PC-3 (cell line): ENCODE data around the gene CES3. TPM values are rescaled to one million over a fixed set of nuclear protein-coding genes. Genes with fewer than 3 reads are reported as not detected.

Experiments
- ATAC-seq: fragments of 200-7000 bp; cut with Tn5 transposase; 2 replicates; pipeline ENCODE4 v1.9.1; 2020; ENCODE audit warnings: mild to moderate bottlenecking, moderate library complexity
- BruUV-seq: library from RNA; stranded (reverse); fragments of 400-500 nt; replicated peaks from 2 replicates; lab custom pipeline; 2021; lab: Mats Ljungman, UMichigan
- CTCF ChIA-PET: fragments of 300-600 bp; sonication (Branson Sonifier 250); formaldehyde crosslinking; loops from one replicate; lab custom pipeline; 2022; ENCODE audit warnings: antibody characterized with exemption; lab: Charles Lee
- POLR2A ChIA-PET: fragments of 300-600 bp; sonication (Branson Sonifier 250); formaldehyde crosslinking; loops from one replicate; lab custom pipeline; 2022; ENCODE audit warnings: antibody characterized with exemption; ENCODE audit not compliant: unreplicated experiment; lab: Charles Lee
- DNase-seq: peaks from one replicate; pipeline ENCODE4 v3.0.0-alpha.2; 2015
- H2AFZ ChIP-seq: fragments of 300-600 bp; sonication (generic); 2 replicates; pipeline ENCODE4 v1.6.0; 2016; ENCODE audit warnings: antibody characterized with exemption, low read length
- H3F3A ChIP-seq: fragments of 300-600 bp; sonication (generic); one replicate; pipeline ENCODE4 v1.6.0; 2017; ENCODE audit warnings: antibody characterized with exemption, low read length, control low read depth, mild to moderate bottlenecking; ENCODE audit not compliant: unreplicated experiment
- H3K27ac ChIP-seq: fragments of 300-600 bp; sonication (generic); 2 replicates; pipeline ENCODE4 v1.5.1; 2016; ENCODE audit warnings: mild to moderate bottlenecking, low read length
- H3K27me3 ChIP-seq: fragments of 300-600 bp; sonication (generic); 2 replicates; pipeline ENCODE4 v1.6.1; 2016; ENCODE audit warnings: low read length, mixed read lengths
- H3K36me3 ChIP-seq: fragments of 300-600 bp; sonication (generic); 2 replicates; pipeline ENCODE4 v1.6.1; 2016; ENCODE audit warnings: low read depth, mixed run types, low read length, mixed read lengths
- H3K4me1 ChIP-seq: fragments of 300-600 bp; sonication (generic); 2 replicates; pipeline ENCODE4 v1.5.1; 2016; ENCODE audit warnings: low read length; ENCODE audit not compliant: insufficient read depth
- H3K4me2 ChIP-seq: fragments of 300-600 bp; sonication (generic); 2 replicates; pipeline ENCODE4 v1.6.0; 2016; ENCODE audit warnings: low read length
- H3K4me3 ChIP-seq: fragments of 300-600 bp; sonication (generic); 2 replicates; pipeline ENCODE4 v1.5.1; 2016; ENCODE audit warnings: mild to moderate bottlenecking, low read length, mixed read lengths
- H3K79me2 ChIP-seq: fragments of 300-600 bp; sonication (generic); 2 replicates; pipeline ENCODE4 v1.6.1; 2017; ENCODE audit warnings: low read length, mixed read lengths
- H3K9ac ChIP-seq: fragments of 300-600 bp; sonication (generic); 2 replicates; pipeline ENCODE4 v1.6.0; 2016; ENCODE audit warnings: mild to moderate bottlenecking, low read length
- H3K9me2 ChIP-seq: fragments of 300-600 bp; sonication (generic); replicated peaks from 2 replicates; pipeline ENCODE4 v1.6.1; 2016; ENCODE audit warnings: mixed run types, low read length, mixed read lengths
- H3K9me3 ChIP-seq: fragments of 300-600 bp; sonication (generic); 2 replicates; pipeline ENCODE4 v1.6.1; 2016; ENCODE audit warnings: low read length, mixed read lengths
- H4K20me1 ChIP-seq: fragments of 300-600 bp; sonication (generic); 2 replicates; pipeline ENCODE4 v1.6.1; 2016; ENCODE audit warnings: low read length, mixed read lengths
- CTCF ChIP-seq: fragments of 300-600 bp; sonication (generic); conservative IDR thresholded peaks from 2 replicates; pipeline ENCODE4 v1.5.1; 2017; ENCODE audit warnings: antibody characterized with exemption, low read depth, mild to moderate bottlenecking, low read length
- EZH2 ChIP-seq: fragments of 300-600 bp; sonication (generic); IDR thresholded peaks from one replicate; pipeline ENCODE4 v1.6.1; 2017; ENCODE audit warnings: antibody characterized with exemption, mild to moderate bottlenecking, low read length; ENCODE audit not compliant: unreplicated experiment
- EZH2phosphoT487 ChIP-seq: fragments of 300-600 bp; sonication (generic); IDR thresholded peaks from 2 replicates; pipeline ENCODE4 v1.6.1; 2018; ENCODE audit warnings: mild to moderate bottlenecking, antibody characterized with exemption, low read length, borderline replicate concordance
- intact Hi-C: fragments of 100-400 bp; cut with micrococcal nuclease; formaldehyde crosslinking; loops from 2 replicates; pipeline ENCODE4 v1.9.0; 2023
- total RNA-seq: library from RNA; depleted of rRNA; stranded (reverse); fragments of >200 nt; gene quantifications from 2 replicates; pipeline ENCODE4 v1.2.3, GENCODE V29; 2014

Gene CES3
- total RNA-seq, 1 experiment from 2014 or later, result 0.26 TPM

GRCh38 chr16:66952430-66953110 is 8.5 kb upstream of the CES3 start:
- no peaks in the 10 kb centered on the region for H3K27me3 ChIP-seq
- no peak overlapping the region for H3K9ac ChIP-seq
- no peak for ATAC-seq
- H3K4me2 ChIP-seq, result no peak overlapping the region
- BruUV-seq, result no TSS peak
- H3K27ac ChIP-seq, result no peak overlapping the region
- H3K36me3 ChIP-seq, result no peaks in the 10 kb centered on the region
- no peaks in the 10 kb centered on the region for H4K20me1 ChIP-seq
- intact Hi-C loops, result loop anchor here (5.0 kb wide), 1 partner anchor 205 kb away; the partner anchor contains the start of genes FBXL8 and TRADD
- H3K4me3 ChIP-seq, result no peak overlapping the region
- no peak overlapping the region for H2AFZ ChIP-seq
- DNase-seq, result no peak
- ChIA-PET CTCF (interaction anchor here (0.6 kb wide), 1 partner anchor 528 kb away, joined by 4 read pairs; no protein-coding TSS in a partner anchor), POLR2A (no interaction called here)
- no peaks in the 10 kb centered on the region for H3K9me2 ChIP-seq
- no peaks in the 10 kb centered on the region for H3K9me3 ChIP-seq
- no peak for TF ChIP-seq EZH2
- no peak for TF ChIP-seq EZH2phosphoT487
- TF ChIP-seq CTCF, result no peak
- no peaks in the 10 kb centered on the region for H3F3A ChIP-seq
- peaks cover under 1% of the 10 kb centered on the region; the same call in 1 of the 2 replicates for H3K4me1 ChIP-seq
- H3K79me2 ChIP-seq, result no peaks in the 10 kb centered on the region

GRCh38 chr16:66953462-66954096 is 7.5 kb upstream of the CES3 start:
- Histone ChIP-seq H4K20me1 (no peaks in the 10 kb centered on the region), H3K9me3 (no peaks in the 10 kb centered on the region), H3K4me1 (no peaks in the 10 kb centered on the region), H3K36me3 (no peaks in the 10 kb centered on the region), H3K9me2 (no peaks in the 10 kb centered on the region), H3K79me2 (no peaks in the 10 kb centered on the region), H3K4me3 (no peak overlapping the region), H3K27me3 (no peaks in the 10 kb centered on the region), H3K4me2 (no peak overlapping the region), H3K9ac (no peak overlapping the region), H3F3A (no peaks in the 10 kb centered on the region), H2AFZ (peak overlapping the region; percentile 62), H3K27ac (no peak overlapping the region)
- DNase-seq, result no peak
- ChIA-PET CTCF (interaction anchor here (0.5 to 0.6 kb wide), 6 partner anchors 10 to 527 kb away, joined by 3 to 12 read pairs (median 5); no protein-coding TSS in a partner anchor), POLR2A (no interaction called here)
- TF ChIP-seq CTCF (no peak), EZH2 (no peak), EZH2phosphoT487 (no peak)
- no peak for ATAC-seq
- intact Hi-C loops, result loop anchor here (1.0 to 5.0 kb wide), 2 partner anchors 204 to 232 kb away; partner anchors contain the start of genes FBXL8 and TRADD
- no TSS peak for BruUV-seq
